ENCODE measurements around the gene PLA2G6. TPM values are rescaled to one million over a fixed set of nuclear protein-coding genes. Genes with fewer than 3 reads are reported as not detected.

PLA2G6 gene
- total RNA-seq, 2 experiments from 2014 or later: 33.9 to 83.9 TPM

GRCh38 chr22:38136607-38137006, 45.0 kb downstream of the PLA2G6 start:
- CTCF ChIA-PET (ENCODE audit: unreplicated experiment): no interaction called here
- no peak overlapping the region for H2AFZ ChIP-seq (ENCODE audit: low read length)
- no peak overlapping the region for H3K27ac ChIP-seq (ENCODE audit: low read depth, low read length, poor library complexity, severe bottlenecking)
- no peak for DNase-seq (ENCODE audit: low spot score)
- TF ChIP-seq EZH2phosphoT487 (IDR thresholded peaks at IDR 0.05; ENCODE audit: borderline replicate concordance, low read depth, low read length) (no peak), CTCF (conservative IDR thresholded peaks at IDR 0.05; ENCODE audit: low read length) (no peak)
- H3K36me3 ChIP-seq (ENCODE audit: insufficient read depth, low read length): peaks cover 8% of the 10 kb centered on the region; the same call in 1 of the 2 replicates
- no peaks in the 10 kb centered on the region for H3K4me1 ChIP-seq (ENCODE audit: insufficient read depth, low read length, poor library complexity, severe bottlenecking)
- H3K79me2 ChIP-seq (ENCODE audit: insufficient read depth, low read depth, low read length): no peaks in the 10 kb centered on the region
- BruUV-seq (replicated peaks): no TSS peak
- no peak overlapping the region for H3K4me3 ChIP-seq (ENCODE audit: low read depth, low read length, poor library complexity, severe bottlenecking)
- H3K9me2 ChIP-seq (ENCODE audit: insufficient read depth, low read length): no peaks in the 10 kb centered on the region
- intact Hi-C loops (cut with micrococcal nuclease; ENCODE audit: unreplicated experiment): no loop called here
- H3K4me2 ChIP-seq (ENCODE audit: low read length): no peak overlapping the region
- no peaks in the 10 kb centered on the region for H4K20me1 ChIP-seq (ENCODE audit: insufficient read depth, low read length)
- H3K9me3 ChIP-seq (ENCODE audit: low read length): no peaks in the 10 kb centered on the region
- POLR2A ChIA-PET: no interaction called here

GRCh38 chr22:38135133-38135706, 46.4 kb downstream of the PLA2G6 start:
- BruUV-seq (replicated peaks): no TSS peak
- TF ChIP-seq EZH2phosphoT487 (IDR thresholded peaks at IDR 0.05; ENCODE audit: borderline replicate concordance, low read depth, low read length): no peak
- TF ChIP-seq CTCF (conservative IDR thresholded peaks at IDR 0.05; ENCODE audit: low read length): no peak
- H3K9me3 ChIP-seq (ENCODE audit: low read length): no peaks in the 10 kb centered on the region
- no peaks in the 10 kb centered on the region for H3K4me1 ChIP-seq (ENCODE audit: insufficient read depth, low read length, poor library complexity, severe bottlenecking)
- no peak overlapping the region for H3K4me3 ChIP-seq (ENCODE audit: low read depth, low read length, poor library complexity, severe bottlenecking)
- intact Hi-C loops (cut with micrococcal nuclease; ENCODE audit: unreplicated experiment): no loop called here
- no peaks in the 10 kb centered on the region for H4K20me1 ChIP-seq (ENCODE audit: insufficient read depth, low read length)
- H3K27ac ChIP-seq (ENCODE audit: low read depth, low read length, poor library complexity, severe bottlenecking): no peak overlapping the region
- no peaks in the 10 kb centered on the region for H3K9me2 ChIP-seq (ENCODE audit: insufficient read depth, low read length)
- H2AFZ ChIP-seq (ENCODE audit: low read length): no peak overlapping the region
- DNase-seq (ENCODE audit: low spot score): no peak
- H3K36me3 ChIP-seq (ENCODE audit: insufficient read depth, low read length): peaks cover 11% of the 10 kb centered on the region; the same call in 1 of the 2 replicates
- ChIA-PET CTCF (ENCODE audit: unreplicated experiment) (no interaction called here), POLR2A (no interaction called here)
- H3K79me2 ChIP-seq (ENCODE audit: insufficient read depth, low read depth, low read length): no peaks in the 10 kb centered on the region
- no peak overlapping the region for H3K4me2 ChIP-seq (ENCODE audit: low read length)

DNA sequence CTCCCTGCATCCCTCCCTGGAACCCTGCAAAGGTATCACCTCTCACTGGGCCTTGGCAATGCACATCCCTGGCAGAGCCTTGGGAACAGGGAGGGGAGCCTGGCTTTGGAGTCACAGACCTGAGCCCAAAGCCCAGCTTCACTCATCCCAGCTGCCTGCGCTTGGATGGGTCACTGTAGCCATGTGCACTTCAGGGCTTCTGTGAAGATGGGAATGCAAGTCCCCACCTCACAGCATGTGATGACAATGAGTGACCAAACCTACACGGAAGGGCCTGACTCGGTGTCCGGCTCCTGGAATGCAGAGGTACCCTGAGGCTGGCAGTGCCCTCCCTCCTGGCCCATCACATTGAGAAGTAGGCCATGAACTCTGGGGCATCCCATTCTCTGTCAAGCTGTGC, 48.3 kb downstream of the PLA2G6 start:
- no peak overlapping the region for H2AFZ ChIP-seq (ENCODE audit: low read length)
- peaks cover 8% of the 10 kb centered on the region; the same call in 1 of the 2 replicates for H3K36me3 ChIP-seq (ENCODE audit: insufficient read depth, low read length)
- H3K4me3 ChIP-seq (ENCODE audit: low read depth, low read length, poor library complexity, severe bottlenecking): no peak overlapping the region
- H3K4me2 ChIP-seq (ENCODE audit: low read length): no peak overlapping the region
- no peaks in the 10 kb centered on the region for H3K9me2 ChIP-seq (ENCODE audit: insufficient read depth, low read length)
- POLR2A ChIA-PET: no interaction called here
- no peak for DNase-seq (ENCODE audit: low spot score)
- H4K20me1 ChIP-seq (ENCODE audit: insufficient read depth, low read length): no peaks in the 10 kb centered on the region
- H3K79me2 ChIP-seq (ENCODE audit: insufficient read depth, low read depth, low read length): no peaks in the 10 kb centered on the region
- intact Hi-C loops (cut with micrococcal nuclease; ENCODE audit: unreplicated experiment): no loop called here
- no peak for TF ChIP-seq EZH2phosphoT487 (IDR thresholded peaks at IDR 0.05; ENCODE audit: borderline replicate concordance, low read depth, low read length)
- no peak for TF ChIP-seq CTCF (conservative IDR thresholded peaks at IDR 0.05; ENCODE audit: low read length)
- no peaks in the 10 kb centered on the region for H3K4me1 ChIP-seq (ENCODE audit: insufficient read depth, low read length, poor library complexity, severe bottlenecking)
- H3K9me3 ChIP-seq (ENCODE audit: low read length): no peaks in the 10 kb centered on the region
- CTCF ChIA-PET (ENCODE audit: unreplicated experiment): no interaction called here
- no TSS peak for BruUV-seq (replicated peaks)
- H3K27ac ChIP-seq (ENCODE audit: low read depth, low read length, poor library complexity, severe bottlenecking): no peak overlapping the region

Data from OCI-LY7 (cell line).